ENCODE data around the gene SLC6A9. TPM values are rescaled to one million over a fixed set of nuclear protein-coding genes. Genes with fewer than 3 reads are reported as not detected.

The SLC6A9 gene
- total and polyA plus RNA-seq, 8 donors = 1.1 to 40.8 (median 2.3) TPM; not detected in 1

- Histone ChIP-seq H3K9me3 (no peaks in the 10 kb centered on the region), H3K36me3 (peaks cover 6 to 22% (median 18%) of the 10 kb centered on the region in 4 donors), H3K4me1 (peaks cover 32 to 56% (median 43%) of the 10 kb centered on the region in 4 donors), H3K27me3 (no peaks in the 10 kb centered on the region), H3K4me3 (peak overlapping the region; percentile 63 to 91 (median 82)), H3K27ac (peak overlapping the region; percentile 96 to 99 (median 97))
- intact Hi-C loops (cut with DNase I; ENCODE audit: low total_unique reads) = no loop called here
- no peak for TF ChIP-seq EP300 (IDR thresholded peaks at IDR 0.05)
- no peak for TF ChIP-seq POLR2AphosphoS5 (IDR thresholded peaks at IDR 0.05)
- no peak for TF ChIP-seq CTCF (IDR thresholded peaks at IDR 0.05)
- no peak for TF ChIP-seq POLR2A (IDR thresholded peaks at IDR 0.05)
- WGBS, 5 donors = 4 to 7% (median 5%) methylated on average over 18 to 27 of the region's 27 CpGs
- no peak for DNase-seq
Observed at GRCh38 chr1:43947061-43947873, 84.0 kb downstream of the SLC6A9 start.

Other genes with a start within 250 kb of the SLC6A9 start
- gene ARTN, start 97.7 kb downstream of the SLC6A9 start, total RNA-seq = 1 to 10 TPM in 2 of 5 donors, not detected in 3; 1.2 to 4.0 TPM
- gene ARTN, start 97.7 kb downstream of the SLC6A9 start, polyA plus RNA-seq = 1 to 10 TPM in 1 of 3 donors, under 1 TPM in 1, not detected in 1; 0.44 to 4.8 TPM
- 10 to 100 TPM in 3 of 5 donors, 1 to 10 TPM in 2; 6.2 to 54.5 (median 15.9) TPM for gene IPO13, start 84.5 kb downstream of the SLC6A9 start, total RNA-seq
- gene IPO13, start 84.5 kb downstream of the SLC6A9 start, polyA plus RNA-seq = 10 to 100 TPM; 14.2 to 26.5 (median 22.6) TPM
- 10 to 100 TPM in 4 of 5 donors, 1 to 10 TPM in 1; 6.4 to 93.2 (median 26.8) TPM for gene DPH2, start 61.5 kb downstream of the SLC6A9 start, total RNA-seq
- 10 to 100 TPM; 10.2 to 13.7 (median 11.6) TPM for gene DPH2, start 61.5 kb downstream of the SLC6A9 start, polyA plus RNA-seq
- gene ATP6V0B, start 56.5 kb downstream of the SLC6A9 start, total RNA-seq = 100 to 1,000 TPM in 1 of 5 donors, 10 to 100 TPM in 4; 32.1 to 142 (median 85.2) TPM
- gene ATP6V0B, start 56.5 kb downstream of the SLC6A9 start, polyA plus RNA-seq = 100 to 1,000 TPM in 2 of 3 donors, 10 to 100 TPM in 1; 94.7 to 188 (median 162) TPM
- gene B4GALT2, start 52.3 kb downstream of the SLC6A9 start, total RNA-seq = 10 to 100 TPM; 15.2 to 30.9 (median 23.8) TPM
- gene B4GALT2, start 52.3 kb downstream of the SLC6A9 start, polyA plus RNA-seq = 10 to 100 TPM; 19.9 to 37.4 (median 21.3) TPM
- gene CCDC24, start 39.9 kb downstream of the SLC6A9 start, total RNA-seq = 10 to 100 TPM in 2 of 5 donors, 1 to 10 TPM in 3; 1.2 to 32.4 (median 6.7) TPM
- gene CCDC24, start 39.9 kb downstream of the SLC6A9 start, polyA plus RNA-seq = 10 to 100 TPM in 2 of 3 donors, 1 to 10 TPM in 1; 5.3 to 16.7 (median 14.6) TPM
- not detected for gene KLF17, start 87.4 kb upstream of the SLC6A9 start, total RNA-seq
- gene KLF17, start 87.4 kb upstream of the SLC6A9 start, polyA plus RNA-seq = under 1 TPM in 1 of 3 donors, not detected in 2; 0.25 TPM
- not detected for gene KLF18, start 110.2 kb upstream of the SLC6A9 start, total RNA-seq
- gene KLF18, start 110.2 kb upstream of the SLC6A9 start, polyA plus RNA-seq = not detected
- gene DMAP1, start 182.0 kb upstream of the SLC6A9 start, total RNA-seq = 100 to 1,000 TPM in 1 of 5 donors, 10 to 100 TPM in 4; 29.7 to 141 (median 90.6) TPM
- gene DMAP1, start 182.0 kb upstream of the SLC6A9 start, polyA plus RNA-seq = 10 to 100 TPM; 35.2 to 65.1 (median 49.7) TPM